ENCODE results near the gene POLR1H. TPM values are rescaled to one million over a fixed set of nuclear protein-coding genes. Genes with fewer than 3 reads are reported as not detected.

POLR1H gene
- polyA plus RNA-seq, 3 donors: 36.2 to 62.4 (median 45.0) TPM

DNA sequence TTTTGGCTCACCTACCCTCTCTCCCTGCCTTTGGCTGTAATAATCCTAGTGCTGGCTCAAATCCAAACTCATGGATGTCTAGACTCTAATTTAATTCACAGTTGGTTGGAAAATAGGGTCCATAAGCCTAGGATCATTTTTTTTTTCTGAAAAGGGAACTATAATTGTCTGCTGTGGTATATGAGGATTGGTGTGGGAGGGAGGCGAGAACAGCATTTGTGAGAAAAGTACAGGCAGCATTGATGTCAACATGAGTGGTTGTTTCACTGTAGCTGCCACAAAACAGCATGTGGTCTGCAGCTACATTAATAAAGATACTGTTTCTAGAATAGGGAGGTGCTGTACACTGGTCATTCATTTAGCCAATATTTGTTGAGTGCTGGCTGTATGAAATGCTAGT, 18.6 kb upstream of the POLR1H start:
- Histone ChIP-seq H3K27ac (ENCODE audit: low read depth in 1 of 2, low read length in 2 of 2) (no peak overlapping the region), H3K4me3 (replicated peaks in 1 of 3; ENCODE audit: low read depth in 2 of 3, low read length in 3 of 3) (no peak overlapping the region), H3K4me1 (ENCODE audit: control insufficient read depth in 1 of 2, insufficient read depth in 2 of 2, low read length in 2 of 2) (peaks cover 3 to 7% of the 10 kb centered on the region in 2 donors), H4K20me1 (ENCODE audit: insufficient read depth, low read length) (no peaks in the 10 kb centered on the region), H2AFZ (ENCODE audit: insufficient read depth, low read depth, low read length, poor library complexity, severe bottlenecking) (no peak overlapping the region), H3K79me2 (ENCODE audit: insufficient read depth, low read length) (no peaks in the 10 kb centered on the region), H3K9me3 (replicated peaks in 1 of 2; ENCODE audit: control insufficient read depth in 1 of 2, insufficient read depth in 1 of 2, low read length in 2 of 2) (no peaks in the 10 kb centered on the region), H3K27me3 (ENCODE audit: control insufficient read depth in 2 of 2, insufficient read depth in 2 of 2, low read length in 2 of 2) (no peaks in the 10 kb centered on the region), H3K4me2 (replicated peaks; ENCODE audit: extremely low read depth, low read length, poor library complexity, severe bottlenecking) (no peak overlapping the region), H3K36me3 (replicated peaks in 1 of 2; ENCODE audit: control insufficient read depth in 1 of 2, insufficient read depth in 2 of 2, low read length in 2 of 2) (no peaks in the 10 kb centered on the region), H3K9ac (ENCODE audit: insufficient read depth, low read length, poor library complexity, severe bottlenecking) (no peak overlapping the region)
- Mint-ChIP-seq H3K27ac (no peak overlapping the region), H3K36me3 (peaks cover 0 to 6% of the 10 kb centered on the region in 2 donors), H3K4me1 (peaks cover 7% of the 10 kb centered on the region), H3K9me3 (no peaks in the 10 kb centered on the region), H3K4me3 (no peak overlapping the region), H3K27me3 (ENCODE audit: low read depth in 3 of 3) (no peaks in the 10 kb centered on the region)
- WGBS (ENCODE audit: insufficient coverage): no CpG with 5 or more reads among the region's 1 CpG
- TF ChIP-seq, protein P1, sequence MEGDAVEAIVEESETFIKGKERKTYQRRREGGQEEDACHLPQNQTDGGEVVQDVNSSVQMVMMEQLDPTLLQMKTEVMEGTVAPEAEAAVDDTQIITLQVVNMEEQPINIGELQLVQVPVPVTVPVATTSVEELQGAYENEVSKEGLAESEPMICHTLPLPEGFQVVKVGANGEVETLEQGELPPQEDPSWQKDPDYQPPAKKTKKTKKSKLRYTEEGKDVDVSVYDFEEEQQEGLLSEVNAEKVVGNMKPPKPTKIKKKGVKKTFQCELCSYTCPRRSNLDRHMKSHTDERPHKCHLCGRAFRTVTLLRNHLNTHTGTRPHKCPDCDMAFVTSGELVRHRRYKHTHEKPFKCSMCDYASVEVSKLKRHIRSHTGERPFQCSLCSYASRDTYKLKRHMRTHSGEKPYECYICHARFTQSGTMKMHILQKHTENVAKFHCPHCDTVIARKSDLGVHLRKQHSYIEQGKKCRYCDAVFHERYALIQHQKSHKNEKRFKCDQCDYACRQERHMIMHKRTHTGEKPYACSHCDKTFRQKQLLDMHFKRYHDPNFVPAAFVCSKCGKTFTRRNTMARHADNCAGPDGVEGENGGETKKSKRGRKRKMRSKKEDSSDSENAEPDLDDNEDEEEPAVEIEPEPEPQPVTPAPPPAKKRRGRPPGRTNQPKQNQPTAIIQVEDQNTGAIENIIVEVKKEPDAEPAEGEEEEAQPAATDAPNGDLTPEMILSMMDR (IDR thresholded peaks at IDR 0.05): no peak
- DNase-seq: no peak
- intact Hi-C loops (cut with micrococcal nuclease): no loop called here

DNA sequence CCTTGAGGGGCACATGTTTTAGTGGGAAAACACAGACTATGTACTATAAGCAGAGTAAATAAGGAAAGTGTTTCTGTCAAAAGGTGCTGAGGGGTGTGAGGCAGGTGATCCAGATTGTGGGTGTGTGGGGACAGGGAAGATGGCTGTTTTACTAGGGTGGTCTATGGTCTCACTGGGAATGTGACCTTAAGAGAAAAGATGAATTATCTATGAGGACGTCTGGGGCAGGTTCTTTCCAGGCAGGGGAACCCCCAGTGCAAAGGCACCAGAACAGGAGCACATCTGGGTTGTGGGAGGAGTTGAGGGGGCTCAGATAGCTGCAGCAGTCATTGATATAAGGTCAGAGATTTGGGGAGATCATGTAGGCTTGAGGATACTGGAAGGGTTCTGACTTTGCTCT, 18.2 kb upstream of the POLR1H start:
- no peak overlapping the region for H3K4me3 Mint-ChIP-seq
- no peaks in the 10 kb centered on the region for H3K27me3 Mint-ChIP-seq (ENCODE audit: low read depth in 3 of 3)
- H3K9me3 Mint-ChIP-seq: no peaks in the 10 kb centered on the region
- Histone ChIP-seq H3K4me1 (ENCODE audit: control insufficient read depth in 1 of 2, insufficient read depth in 2 of 2, low read length in 2 of 2) (peaks cover 3 to 8% of the 10 kb centered on the region in 2 donors), H2AFZ (ENCODE audit: insufficient read depth, low read depth, low read length, poor library complexity, severe bottlenecking) (no peak overlapping the region), H3K4me3 (replicated peaks in 1 of 3; ENCODE audit: low read depth in 2 of 3, low read length in 3 of 3) (no peak overlapping the region), H4K20me1 (ENCODE audit: insufficient read depth, low read length) (no peaks in the 10 kb centered on the region), H3K9ac (ENCODE audit: insufficient read depth, low read length, poor library complexity, severe bottlenecking) (no peak overlapping the region), H3K9me3 (replicated peaks in 1 of 2; ENCODE audit: control insufficient read depth in 1 of 2, insufficient read depth in 1 of 2, low read length in 2 of 2) (no peaks in the 10 kb centered on the region), H3K4me2 (replicated peaks; ENCODE audit: extremely low read depth, low read length, poor library complexity, severe bottlenecking) (no peak overlapping the region), H3K79me2 (ENCODE audit: insufficient read depth, low read length) (no peaks in the 10 kb centered on the region), H3K27me3 (ENCODE audit: control insufficient read depth in 2 of 2, insufficient read depth in 2 of 2, low read length in 2 of 2) (no peaks in the 10 kb centered on the region), H3K27ac (ENCODE audit: low read depth in 1 of 2, low read length in 2 of 2) (no peak overlapping the region), H3K36me3 (replicated peaks in 1 of 2; ENCODE audit: control insufficient read depth in 1 of 2, insufficient read depth in 2 of 2, low read length in 2 of 2) (no peaks in the 10 kb centered on the region)
- no peak overlapping the region for H3K27ac Mint-ChIP-seq
- TF ChIP-seq, protein P1 (IDR thresholded peaks at IDR 0.05): no peak
- 77% methylated on average over 1 of the region's 1 CpG for WGBS (ENCODE audit: insufficient coverage)
- intact Hi-C loops (cut with micrococcal nuclease): no loop called here
- H3K36me3 Mint-ChIP-seq: peaks cover 0 to 6% of the 10 kb centered on the region in 2 donors
- no peak for DNase-seq
- H3K4me1 Mint-ChIP-seq: peaks cover 9% of the 10 kb centered on the region
